Right lung (tissue), 5 donors: ENCODE results near the gene ZRANB1. TPM values are rescaled to one million over a fixed set of nuclear protein-coding genes. Genes with fewer than 3 reads are reported as not detected.

ENCODE experiments used
- DNase-seq, 2 donors: peaks; one replicate each; pipeline ENCODE4 v3.0.0-alpha.2; 2013
- polyA plus RNA-seq, 5 donors: library from polyadenylated mRNA; unstranded; fragments of 120-200 nt; gene quantifications; one replicate each; pipeline versions ENCODE4 v1.2.1 to v1.2.3, GENCODE V29; 2013; ENCODE audit warnings: inconsistent platforms in 1 of 5, low replicate concordance in 1 of 5; ENCODE audit not compliant: insufficient read length in 5 of 5, insufficient read depth in 1 of 5

The ZRANB1 gene
- polyA plus RNA-seq, 5 donors: 23.1 to 31.2 (median 28.3) TPM

DNA sequence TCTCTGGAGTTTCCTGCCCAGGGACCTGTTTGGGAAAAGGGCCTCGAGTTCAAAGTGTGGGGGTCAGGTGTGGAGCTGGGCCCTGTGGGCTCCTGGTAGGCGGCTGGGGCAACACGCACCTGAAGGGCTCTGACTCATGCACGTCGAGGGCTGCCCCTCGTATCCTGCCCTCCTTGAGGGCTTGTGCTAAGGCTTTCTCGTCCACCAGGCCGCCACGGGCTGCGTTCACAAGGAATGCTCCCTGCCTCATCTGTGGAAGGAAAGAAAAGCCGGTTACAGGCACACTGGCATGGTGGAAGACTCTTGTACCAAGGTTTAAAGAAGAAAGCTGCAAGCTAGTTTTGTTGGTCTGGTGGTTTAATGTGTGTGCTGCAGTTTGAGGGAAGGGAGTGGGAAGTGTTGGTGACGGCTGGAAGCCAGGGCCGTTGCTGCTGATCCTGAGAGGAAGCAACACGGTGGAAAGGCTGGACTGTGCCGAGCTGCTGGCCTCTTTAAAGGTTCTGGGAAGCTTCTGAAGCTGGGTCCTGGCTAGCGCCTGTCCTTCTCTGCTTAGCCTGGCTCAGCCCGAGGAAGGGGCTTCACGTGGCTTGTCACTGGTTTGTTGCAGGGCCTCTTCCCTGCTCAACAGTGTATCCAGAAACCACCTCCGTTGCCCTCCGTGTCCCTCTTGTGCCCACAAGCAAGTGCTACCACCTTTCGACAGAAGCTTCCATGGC lies 52.0 kb downstream of the ZRANB1 start:
- no peak for DNase-seq

DNA sequence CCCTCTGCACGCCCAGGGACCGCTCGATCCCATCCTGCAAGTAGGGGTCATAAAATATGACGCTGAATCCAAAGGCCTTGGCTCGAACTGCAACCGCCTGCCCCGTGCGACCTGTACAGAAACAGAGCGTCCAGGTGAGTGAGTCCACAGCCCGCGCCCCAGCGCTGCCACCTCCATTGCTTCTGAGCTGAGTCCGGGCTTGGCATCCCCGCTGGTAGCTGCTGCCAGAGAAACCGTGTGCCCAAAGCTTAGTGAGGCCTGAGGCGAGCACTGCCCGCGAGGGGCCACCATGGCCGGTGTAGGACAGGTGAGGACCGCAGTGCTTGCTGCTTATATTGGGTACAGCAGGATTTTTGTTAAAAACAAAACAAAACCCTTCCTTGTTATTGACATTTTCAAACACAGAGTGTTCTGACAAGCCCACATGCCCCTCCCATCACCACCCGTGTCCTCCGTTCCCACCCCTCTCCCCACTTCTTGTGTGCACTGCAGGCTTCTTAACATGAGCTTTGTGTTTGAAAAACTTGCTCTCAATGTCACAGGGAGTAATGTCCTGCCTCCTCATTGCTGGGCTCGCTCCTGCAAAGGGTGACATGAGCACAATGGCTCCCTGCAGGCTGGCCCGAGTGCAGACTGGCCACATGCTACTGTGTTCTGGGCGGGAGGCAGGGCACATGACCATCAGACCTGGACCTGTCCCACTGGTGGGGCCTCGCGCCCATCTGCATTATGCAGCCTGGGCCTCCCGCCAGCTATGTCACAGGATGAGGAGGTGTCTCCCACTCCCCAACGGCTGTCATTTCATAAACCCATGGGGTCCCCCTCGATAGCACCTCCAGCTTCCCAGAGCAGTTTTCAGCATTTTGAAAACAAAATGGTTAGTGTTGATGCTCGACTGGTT lies 52.9 kb downstream of the ZRANB1 start:
- no peak for DNase-seq

GRCh38 chr10:124995605-124996004 lies 53.7 kb downstream of the ZRANB1 start:
- DNase-seq: no peak

GRCh38 chr10:124996127-124996853 lies 54.4 kb downstream of the ZRANB1 start:
- DNase-seq: no peak

DNA sequence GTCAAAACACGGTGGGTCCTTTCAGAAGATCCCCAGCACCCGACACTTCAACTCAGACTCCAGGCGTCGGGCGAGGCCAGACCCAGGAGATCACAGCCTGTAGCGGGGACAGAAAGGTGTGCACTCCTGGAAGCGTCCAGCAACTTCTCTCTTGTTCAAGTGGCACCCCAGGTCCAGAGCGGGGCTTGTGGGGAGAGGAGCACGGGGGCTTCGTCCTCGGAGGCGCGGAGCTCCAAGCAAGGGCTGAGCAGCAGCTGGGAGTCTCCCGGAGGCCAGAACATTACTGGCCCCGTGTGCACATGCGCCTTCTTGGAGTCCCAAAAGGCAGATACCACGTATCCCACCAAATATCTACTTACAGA lies 54.9 kb downstream of the ZRANB1 start:
- no peak for DNase-seq

GRCh38 chr10:124997306-124997705 lies 55.4 kb downstream of the ZRANB1 start:
- no peak for DNase-seq

DNA sequence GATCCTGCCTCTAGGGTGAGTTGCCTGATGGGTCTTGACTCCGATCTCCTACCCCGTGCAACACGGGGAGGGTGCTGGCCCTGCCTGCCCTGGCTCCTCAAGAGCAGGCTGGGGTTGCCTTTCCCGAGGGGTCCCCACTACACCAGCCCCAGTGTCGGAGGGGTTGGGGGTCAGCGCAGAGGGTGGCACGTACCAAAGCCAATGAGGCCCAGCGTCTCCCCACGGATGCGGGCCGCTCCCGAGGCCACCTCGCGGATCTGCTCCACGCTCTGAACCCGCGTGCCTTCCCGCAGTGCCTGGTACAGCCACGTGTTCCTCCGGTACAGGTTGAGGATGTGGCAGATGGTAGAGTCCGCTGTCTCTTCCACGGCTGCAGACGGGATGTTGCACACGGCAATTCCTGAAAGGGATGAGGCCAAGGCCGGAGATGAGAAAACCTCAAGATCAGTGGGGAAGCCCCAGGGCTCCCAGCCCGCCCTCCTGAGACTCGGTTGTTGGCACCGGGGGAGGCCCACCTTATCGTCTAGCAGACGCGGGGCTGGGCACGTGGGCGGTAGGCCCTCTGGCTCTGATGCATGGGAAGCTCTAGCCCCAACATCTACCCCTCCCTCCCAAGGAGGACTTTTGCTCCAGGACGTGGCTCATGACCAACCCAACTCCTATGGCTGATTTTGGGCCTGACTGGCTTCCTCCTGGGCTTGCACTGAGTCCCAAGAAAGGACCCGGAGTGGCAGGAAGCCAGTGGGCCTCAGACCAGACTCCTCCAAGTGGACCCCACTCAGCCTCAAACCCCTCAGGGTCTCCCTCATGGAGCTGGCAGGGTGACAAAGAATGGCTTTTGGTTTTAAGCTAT lies 56.1 kb downstream of the ZRANB1 start:
- DNase-seq: no peak

- DNase-seq: no peak
These were observed 56.8 kb downstream of the ZRANB1 start for GRCh38 chr10:124998624-124999291.

- DNase-seq: peak; percentile 84 to 87
These were observed 57.8 kb downstream of the ZRANB1 start for GRCh38 chr10:124999433-125000365.

- DNase-seq: peak; percentile 42 to 68
These were observed 58.7 kb downstream of the ZRANB1 start for GRCh38 chr10:125000366-125001312.

DNA sequence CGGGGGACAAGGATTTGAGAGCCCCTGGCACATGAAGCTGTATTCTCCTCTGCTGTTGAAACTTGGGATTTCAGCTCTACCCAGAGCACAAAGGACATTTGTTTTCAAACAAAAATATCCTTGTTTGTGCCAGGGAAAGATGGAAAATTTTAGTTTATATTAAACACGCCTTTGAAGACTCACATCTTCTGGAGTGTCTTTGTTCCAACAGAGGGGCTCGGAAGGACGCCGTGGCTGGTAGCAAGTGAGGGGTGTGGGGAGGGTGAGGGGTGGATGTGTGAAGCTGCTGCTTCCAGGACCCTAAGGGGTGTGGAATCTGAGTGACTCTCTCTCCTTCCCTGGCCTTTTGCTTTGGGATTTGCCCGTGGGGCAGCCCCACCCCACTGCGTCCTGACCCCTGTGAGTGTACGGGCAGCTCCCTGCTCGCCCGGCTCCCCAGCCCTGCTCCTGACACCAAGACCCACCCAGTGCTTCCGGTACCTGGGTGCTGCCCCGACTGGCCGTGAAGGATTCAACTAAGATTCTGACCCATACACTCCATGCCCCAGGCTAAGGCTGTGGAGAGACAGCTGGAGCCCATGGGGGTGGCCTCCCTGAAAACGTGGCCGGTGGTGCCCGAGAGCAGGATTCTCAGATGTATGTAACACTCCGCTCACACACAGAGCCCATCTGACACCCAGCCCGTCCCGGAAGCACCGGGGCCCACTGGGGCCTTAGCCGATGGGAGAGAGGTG lies 59.6 kb downstream of the ZRANB1 start:
- no peak for DNase-seq

GRCh38 chr10:125002047-125002422 lies 60.1 kb downstream of the ZRANB1 start:
- no peak for DNase-seq

DNA sequence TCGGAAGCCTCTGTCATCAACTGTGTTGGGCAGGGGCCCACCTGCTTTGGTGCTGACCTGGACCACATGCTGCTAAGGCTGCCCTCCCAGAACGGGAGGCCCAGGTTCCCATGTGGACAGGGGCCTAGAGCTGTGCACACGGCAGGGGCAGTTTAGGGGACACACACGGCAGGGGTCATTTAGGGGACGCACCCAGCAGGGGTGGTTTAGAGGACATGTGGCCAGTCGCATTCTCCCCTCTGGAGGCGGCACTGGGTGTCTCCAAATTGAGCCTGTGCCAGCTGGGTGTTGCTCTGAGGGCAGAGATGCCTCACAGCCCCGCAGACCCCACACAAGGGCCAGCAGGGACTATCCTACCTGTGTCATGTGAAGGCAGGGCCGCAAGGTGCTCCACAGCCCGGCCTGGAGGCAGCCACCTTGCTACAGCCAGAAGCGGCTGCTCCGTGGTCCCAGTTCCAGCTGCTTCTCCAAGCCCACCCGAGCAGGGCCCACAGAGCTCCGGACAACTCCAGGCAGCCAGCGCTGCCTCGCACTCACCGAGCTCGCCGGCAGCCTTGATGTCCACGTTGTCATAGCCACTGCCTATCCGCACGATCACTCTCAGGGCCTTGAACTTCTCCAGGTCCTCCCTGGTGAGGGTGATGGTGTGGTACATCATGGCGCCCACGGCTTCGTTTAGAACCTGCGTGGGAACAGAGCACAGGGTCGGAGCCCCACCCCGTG lies 60.7 kb downstream of the ZRANB1 start:
- DNase-seq: no peak

- DNase-seq: no peak
These were observed 61.4 kb downstream of the ZRANB1 start for GRCh38 chr10:125003146-125003900.

- DNase-seq: no peak
These were observed 62.1 kb downstream of the ZRANB1 start for GRCh38 chr10:125003901-125004467.
